HG03439 (cell line): ENCODE measurements around the gene FOXO3.

Experiments used
- ATAC-seq: cut with Tn5 transposase; IDR thresholded peaks from one replicate; pipeline ENCODE4 v1.9.1; 2021; ENCODE audit warnings: mild to moderate bottlenecking, moderate library complexity; ENCODE audit not compliant: unreplicated experiment

FOXO3 gene

DNA sequence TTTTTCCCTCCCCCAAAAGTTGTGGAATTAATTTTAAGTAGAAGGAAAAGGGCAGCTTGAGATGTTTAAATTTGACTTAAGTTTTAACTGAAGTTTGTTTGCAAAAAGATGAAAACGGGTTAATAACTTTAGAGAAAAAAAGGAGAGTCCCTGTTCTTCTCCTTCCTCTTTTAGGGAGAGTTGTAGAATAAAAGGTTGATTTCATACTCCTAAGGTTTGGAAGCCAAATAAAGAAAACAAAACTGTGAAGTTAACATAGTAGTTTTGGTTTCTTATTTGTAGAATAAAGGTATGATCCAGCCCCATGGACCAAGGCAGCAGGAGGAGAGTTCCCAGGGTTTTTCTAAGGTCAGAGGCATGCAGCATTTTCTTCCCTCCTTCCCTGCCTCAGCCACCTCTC is 33.4 kb downstream of the FOXO3 start:
- ATAC-seq = no peak

DNA sequence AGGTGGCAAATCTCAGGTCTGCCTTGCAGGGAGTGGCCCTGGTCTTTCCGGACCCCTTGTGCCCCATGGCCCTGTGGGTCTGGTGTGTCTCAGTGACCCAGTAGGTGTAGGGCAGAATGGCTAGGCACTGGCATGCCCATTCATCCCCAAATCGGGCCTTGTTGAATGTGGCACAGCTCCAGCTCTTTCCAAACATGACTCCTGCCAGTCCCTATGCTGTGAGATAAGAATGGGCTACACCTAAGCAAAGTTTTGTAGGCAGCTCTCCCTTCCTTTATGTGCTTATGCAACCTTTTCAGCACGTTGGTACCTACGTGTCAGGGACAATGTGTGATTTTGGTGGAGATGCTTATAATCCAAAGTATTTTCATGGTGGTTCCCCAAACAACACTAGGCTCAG is 33.9 kb downstream of the FOXO3 start:
- ATAC-seq = no peak

DNA sequence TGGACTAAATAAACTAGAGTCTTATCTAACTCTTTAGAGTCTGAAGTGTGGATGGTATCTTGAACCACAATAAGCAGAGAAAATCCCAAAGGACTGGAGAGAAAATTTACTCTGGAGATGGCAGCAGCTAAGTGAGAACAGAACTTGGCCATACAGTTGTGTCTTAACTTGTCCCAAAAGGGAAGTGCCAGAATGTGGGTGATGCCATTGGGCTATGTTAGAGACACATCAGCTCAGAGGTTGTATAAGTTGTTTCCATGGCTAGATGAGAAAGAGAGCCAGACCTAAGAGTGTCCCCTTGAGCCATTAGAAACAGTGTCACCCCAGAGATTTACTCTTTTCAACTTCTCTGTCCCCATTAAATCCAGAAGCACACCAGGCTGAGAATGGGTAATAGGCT is 36.2 kb downstream of the FOXO3 start:
- ATAC-seq = no peak

DNA sequence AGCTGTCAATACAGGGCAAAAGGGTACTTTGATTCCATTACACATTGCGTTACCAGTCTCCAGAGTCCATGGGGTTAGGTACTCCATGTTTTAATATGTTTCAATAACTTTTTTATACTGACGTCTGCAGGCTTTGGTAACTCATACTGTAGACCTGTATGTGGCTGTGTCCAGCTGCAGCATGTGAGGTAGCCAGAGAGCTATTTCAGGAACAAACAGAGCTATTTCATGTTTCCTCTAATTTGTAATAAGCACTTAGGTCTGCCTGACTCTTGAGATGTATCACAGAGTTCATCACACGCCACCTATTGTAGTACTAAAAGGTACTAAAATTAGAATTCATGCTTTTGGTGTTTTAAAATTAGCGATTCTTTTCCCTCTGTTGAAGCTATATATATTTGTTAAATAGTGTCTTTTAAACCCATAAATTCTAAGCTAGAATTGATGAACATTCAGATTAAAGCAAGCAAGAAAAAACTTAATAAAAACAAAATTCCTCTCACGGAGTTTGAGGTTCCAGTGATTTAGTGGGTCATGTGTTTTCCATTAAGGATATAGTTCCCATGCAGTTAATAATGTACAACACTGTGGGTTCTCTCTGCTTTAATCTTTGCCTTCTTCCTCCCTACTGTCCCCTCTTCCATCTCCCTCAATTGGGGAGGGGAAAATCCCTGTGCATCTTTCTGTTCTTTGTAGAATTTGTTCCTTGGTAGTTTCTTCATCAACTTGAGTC is 37.0 kb downstream of the FOXO3 start:
- no peak for ATAC-seq

DNA sequence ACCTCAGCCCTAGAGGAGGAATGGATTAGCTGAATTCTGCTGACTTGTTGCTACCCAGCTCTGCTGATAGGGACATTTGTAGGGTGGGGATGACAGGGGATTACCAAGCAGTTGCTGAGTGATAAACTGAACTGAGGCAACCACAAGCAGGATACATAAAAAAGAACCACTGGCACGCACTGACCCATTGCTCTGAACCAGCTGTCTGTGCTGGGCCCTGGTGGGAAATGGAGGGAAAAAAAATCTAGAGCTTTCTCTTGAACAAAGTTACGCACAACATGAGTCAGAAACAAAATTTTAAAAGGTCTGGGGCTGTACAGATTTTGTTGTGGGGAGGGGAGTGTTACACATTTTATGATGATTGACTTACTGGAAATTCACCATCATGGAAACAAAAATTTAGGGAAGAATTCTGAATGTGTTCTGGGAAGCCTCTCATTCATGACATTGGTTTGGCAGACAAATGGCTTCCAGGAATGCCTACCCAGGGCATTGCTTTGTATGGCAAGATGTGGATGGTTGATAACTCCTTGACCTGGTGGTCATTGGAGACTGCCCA is 37.7 kb downstream of the FOXO3 start:
- peak; percentile 67 for ATAC-seq

DNA sequence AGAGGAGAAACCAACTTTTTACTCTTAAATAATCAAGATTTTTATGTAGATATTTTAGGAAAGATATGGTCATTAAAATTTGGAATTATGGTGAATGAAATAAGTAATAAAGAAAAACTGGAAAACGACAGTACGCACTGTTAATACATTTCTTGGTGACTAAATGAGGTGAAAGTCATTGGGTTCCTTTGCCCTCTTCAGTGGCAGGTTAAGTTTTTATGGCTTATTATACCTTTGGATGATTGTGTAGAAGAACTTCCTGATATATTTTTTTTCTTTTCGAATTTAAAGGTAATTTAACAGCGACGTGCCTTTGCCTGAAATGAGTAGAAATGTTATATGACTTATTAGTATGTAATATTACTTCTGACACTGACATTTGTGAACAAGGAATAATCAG is 43.4 kb downstream of the FOXO3 start:
- ATAC-seq = no peak

DNA sequence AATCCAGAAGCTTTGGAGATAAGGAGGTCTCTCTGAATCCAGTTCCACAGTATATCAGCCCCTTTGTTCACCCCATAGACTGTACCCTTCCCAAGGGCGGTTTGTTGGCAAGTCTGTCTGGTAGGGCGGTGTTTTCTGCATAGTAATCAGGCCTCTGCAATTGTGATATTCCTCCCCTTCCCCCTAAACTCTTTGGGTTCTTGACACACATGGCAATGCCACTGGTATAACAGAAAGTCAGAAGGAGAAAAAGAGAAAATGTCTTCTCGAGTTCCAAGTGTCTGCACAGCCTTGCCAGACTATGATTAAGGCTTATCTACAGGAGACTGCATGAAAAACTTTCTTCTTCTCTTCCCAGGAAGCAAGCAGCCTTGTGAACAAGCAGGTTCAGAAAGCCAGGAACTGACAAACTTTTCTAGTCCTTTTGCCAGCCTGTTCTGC is 45.6 kb downstream of the FOXO3 start:
- no peak for ATAC-seq

DNA sequence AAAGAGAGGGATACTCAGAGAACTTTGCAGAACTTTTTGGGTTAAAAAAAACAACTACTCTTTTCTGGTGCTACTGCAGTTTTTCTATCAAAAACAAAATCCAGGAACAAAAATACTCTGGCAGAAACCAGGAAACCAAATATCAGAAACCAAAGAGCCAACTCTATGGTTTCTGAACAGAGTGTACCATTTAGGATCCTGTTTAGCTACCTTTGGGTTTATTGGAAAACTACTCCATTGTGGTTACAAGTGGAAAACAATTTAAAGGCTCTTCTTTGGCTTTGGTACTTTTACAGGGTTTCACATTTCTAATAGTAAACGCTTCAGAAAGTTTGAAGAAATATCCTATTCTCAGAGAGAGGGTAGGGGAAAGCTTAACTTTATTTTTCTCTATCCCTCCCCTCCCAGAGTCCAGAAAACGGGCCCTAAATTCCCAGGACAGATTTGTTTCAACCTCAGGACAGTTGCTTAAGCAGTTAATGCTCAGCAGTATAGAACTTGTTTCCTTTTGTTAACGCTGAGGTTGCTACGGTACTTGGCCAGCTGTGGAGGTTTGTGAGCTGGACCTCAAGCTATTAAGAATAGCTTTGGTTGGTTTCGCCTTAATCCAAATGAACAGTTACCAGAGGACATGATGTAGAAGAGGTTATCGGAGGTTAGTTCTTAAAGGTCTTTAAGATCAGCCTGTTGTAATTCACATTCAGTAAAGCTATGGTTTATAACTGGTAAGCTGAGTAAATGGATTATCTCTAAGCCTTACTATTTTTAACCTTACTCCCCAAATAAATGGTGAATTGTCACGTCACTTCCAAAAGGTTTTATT is 47.9 kb downstream of the FOXO3 start:
- no peak for ATAC-seq

DNA sequence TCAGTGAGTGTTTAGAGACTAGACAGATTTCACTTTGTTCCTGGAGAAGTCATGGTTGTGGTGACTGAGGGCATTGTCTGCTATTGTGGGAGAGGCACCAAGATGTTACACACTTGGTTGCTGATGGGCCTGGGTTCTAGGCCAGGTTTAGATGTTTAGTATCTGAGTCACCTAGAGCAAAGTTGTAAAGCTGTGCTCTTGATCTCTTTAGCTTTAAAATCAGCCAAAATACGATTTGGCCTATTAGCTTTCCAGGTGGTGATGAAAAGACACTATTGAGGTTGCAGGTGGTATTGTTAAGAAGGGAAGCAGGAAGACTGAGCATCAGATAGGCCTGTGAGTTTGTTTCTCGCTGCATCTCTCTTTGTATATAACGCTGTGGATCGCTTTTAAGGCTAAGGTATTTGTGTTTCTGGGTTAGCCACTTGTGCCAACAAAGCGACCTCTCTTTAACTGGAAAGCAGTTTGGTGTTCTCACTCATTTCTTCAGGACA is 48.6 kb downstream of the FOXO3 start:
- ATAC-seq = no peak

DNA sequence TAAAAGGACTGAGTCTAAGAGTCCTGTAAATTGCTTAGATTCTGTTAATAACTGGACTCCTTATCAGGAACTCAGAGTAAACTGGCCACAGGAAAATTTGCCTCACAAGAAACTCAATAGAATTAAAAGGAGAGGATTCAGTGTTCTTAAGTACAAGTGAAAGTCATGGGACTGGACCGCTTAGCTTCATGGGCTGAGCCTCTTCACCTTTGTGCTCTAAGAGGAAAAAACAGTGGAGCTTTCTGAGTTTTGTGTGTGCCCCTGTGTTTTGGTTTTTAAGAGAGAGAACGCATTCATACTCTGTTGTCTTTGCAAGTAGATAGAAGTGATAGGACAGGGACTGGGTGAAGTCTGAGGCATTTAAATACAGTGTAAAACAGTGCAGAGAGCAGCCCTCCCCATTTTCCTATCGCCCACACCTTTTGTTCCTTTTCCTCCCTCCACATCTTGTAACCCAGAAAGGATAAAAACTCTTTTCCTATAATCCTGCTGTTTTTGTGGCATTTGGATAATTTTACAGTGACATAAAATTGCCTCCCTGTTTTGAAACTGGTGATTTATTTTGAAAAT is 49.6 kb downstream of the FOXO3 start:
- no peak for ATAC-seq

DNA sequence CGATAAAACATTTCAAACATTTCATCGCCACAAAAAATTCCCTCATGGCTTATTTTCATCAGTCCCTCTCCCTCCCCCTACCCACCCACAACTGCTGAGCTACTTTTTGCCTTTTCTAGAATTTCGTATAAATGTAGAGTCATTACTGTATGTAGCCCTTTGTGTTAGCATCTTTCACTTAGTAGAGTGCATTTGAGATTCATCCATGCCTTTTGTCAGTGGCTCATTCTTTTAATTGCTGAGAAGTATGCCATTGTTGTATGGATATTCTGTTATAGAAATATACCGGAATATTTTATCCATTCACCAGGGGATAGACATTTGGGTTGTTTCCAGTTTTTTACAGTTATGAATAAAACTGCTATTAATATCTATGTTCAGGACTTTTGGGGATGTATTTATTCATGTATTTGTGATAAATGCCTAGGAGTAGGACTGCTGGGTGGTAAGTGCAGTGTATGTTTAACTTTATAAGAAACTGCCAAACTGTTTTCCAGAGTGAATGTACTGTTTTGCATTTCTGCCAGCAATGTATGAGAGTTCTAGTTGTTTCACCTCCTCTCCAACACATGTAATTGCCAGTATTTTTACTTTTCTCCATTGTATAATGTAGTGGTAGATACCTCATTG is 50.4 kb downstream of the FOXO3 start:
- ATAC-seq = no peak

DNA sequence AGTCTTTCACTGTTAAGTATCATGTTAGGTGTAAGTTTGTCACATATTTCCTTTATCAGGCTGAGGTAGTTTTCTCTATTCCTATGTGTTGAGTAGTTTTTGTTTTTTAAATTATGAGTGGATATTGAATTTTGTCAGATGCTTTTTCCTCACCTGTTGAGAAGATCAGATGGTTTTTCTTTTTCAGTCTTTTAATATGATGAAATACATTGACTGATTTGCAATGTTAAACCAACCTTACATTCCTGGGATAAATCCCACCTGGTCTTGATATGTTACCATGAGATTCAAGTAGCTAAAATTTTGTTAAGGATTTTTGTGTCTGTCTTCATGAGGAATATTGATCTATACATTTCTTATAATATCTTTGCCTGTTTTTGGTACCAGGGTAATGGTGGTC is 52.1 kb downstream of the FOXO3 start:
- no peak for ATAC-seq

DNA sequence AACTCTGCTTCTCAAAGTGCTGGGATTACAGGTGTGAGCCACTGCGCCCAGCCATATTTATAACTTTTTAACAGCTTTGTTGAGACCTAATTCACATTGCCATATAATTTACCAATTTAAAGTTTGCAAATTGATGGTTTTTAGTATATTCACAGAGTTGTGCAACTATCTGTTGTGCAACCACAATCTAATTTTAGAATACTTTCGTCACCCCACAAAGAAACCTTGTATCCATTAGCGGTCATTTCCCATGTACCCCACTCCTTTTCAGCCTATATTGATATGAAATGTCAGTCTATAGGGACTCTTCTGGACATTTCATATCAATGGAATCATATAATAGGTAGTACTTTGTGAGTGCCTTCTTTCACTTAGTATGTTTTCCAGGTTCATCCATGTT is 55.8 kb downstream of the FOXO3 start:
- no peak for ATAC-seq

DNA sequence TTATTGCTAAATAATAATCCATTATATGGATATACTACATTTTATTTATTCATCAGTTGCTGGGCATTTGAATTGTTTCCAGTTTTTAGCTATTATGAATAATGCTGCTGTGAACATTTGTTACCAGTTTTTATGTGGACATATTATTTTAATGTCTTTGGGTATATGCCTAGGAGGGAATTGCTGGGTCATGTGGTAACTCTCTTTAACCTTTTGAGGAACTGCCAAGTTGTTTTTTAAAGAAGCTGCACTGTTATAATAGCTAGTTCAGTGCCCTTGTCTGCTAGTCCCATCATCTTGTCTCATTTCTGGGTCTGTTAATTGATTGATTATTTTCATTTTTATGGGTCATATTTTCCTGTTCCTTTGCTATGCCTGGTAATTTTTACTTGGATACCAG is 56.3 kb downstream of the FOXO3 start:
- ATAC-seq = no peak

DNA sequence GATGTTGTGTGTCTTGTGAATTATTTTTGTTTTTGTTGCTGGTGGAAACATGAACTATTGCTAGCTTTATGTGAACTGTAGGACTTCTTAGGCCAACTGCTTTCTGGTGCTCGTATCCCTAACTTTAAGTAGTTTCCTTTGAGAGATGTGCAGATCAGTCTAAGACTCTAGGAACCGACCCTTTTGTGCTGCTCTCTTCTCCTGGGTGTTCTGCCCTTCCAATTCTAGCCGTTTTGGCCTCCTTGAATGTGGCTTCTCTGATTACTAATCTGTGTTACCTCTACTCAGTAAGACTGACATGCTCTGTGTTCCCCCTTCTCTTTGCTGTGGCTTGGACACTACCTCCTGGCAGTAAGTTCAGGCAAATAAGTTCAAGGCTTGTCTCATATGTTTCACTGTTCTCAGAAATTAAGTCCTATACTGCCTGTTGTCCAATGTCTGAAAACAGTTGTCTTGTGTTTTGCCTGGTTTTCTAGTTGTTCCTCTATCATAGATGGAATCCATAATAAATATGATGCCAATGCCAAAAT is 58.0 kb downstream of the FOXO3 start:
- ATAC-seq = no peak

DNA sequence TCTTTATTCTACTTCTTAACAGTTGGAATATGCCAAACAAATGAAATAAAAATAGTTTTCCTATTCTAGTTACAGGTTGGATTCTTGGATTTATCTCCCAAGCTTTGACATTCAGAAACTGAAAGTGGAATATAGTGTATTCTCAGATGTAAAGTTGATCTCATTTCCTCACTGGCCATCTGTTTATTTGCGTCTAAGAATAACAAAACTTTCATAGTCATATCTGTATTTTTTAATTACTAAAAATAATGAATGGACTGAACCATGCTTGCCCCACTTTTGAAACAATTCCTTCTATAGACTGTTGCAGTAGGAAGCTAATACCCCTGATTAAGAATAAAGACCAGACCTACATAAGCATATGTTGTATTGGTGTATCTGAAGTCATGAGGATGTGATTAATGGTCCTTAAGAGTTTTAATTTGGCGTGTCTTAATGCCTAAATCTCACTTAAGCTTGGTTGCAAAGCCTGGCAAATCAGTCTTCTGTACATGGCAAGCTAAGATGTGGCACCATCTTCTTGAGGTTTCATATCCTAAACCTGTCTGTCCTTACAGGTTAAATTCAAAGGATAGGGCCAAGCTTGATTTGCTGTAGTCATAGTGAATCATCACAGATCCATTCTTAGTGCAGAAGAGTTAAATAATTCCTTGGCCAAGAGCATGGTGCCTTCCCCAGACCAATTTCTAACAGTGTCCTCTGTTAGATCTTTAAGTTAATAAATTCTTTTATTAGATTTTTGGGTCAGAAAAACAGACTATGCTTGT is 58.9 kb downstream of the FOXO3 start:
- ATAC-seq = no peak

DNA sequence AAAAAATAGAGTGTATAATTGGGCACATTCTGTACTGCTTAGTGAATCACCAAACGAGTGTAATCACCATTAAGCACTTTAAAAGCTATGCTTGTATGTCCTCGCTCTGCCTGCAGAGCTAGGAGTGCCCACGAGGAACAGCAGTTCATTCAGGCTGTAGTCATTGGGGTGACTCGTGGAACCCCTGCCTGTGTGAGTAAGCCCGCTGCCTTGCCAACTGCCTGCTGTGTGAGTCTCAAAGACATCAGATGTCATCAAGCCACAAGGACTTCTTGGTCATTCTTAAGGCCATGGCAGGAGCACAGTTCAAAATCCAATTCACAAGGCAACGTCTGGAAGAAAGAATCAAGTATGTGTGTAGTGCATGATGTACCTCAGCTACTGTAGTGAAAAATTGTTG is 60.4 kb downstream of the FOXO3 start:
- ATAC-seq = no peak

DNA sequence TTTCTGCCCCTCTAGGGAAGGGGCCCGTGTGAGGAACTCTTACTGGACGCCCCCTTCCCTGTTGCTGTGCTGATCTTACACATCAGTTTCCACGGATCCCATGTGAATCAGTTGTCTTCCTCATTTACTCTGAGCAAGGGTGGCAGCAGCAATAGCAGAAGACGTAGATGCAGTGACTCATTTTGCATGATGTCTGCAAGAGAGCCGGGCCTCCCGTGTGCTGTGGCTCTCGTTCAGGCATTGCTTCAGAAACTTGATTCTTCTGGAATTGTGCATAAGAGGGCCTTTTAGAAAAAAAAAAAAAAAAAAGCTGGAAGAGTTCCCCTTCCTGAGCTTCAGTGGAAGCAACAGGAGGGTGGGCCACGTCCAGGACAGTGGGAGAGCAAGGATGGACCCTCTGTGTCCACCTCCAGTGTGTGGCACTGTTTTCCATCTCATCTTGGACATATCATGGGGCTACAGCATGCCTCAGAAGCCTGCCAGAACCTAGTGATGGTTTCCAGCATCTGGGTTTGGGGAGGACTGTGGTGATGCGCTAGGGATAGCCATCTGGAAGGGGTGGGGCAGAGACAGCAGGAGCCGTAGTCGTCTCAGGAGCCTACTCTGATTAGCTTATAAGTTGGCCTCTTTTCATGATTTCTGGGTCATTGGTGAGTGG is 62.1 kb downstream of the FOXO3 start:
- ATAC-seq = no peak

DNA sequence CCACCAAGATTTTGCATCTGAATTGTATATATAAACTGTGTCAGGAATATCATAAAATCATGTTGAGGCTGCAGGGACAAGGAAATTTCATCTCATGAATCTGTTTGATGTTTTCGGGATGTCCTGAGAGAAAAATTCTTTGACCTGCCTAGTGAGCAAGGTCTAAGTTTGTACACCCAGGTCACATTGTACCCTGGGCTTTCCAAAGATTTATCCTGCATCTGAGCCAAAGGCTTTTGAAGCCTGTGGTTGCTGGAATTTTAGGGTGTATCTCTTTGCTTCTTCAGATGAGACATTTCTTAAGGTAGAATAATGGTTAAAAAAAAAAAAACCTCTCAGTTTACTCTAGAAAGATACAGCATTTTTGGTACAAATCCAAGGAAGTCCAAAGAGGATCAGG is 63.3 kb downstream of the FOXO3 start:
- ATAC-seq = no peak

DNA sequence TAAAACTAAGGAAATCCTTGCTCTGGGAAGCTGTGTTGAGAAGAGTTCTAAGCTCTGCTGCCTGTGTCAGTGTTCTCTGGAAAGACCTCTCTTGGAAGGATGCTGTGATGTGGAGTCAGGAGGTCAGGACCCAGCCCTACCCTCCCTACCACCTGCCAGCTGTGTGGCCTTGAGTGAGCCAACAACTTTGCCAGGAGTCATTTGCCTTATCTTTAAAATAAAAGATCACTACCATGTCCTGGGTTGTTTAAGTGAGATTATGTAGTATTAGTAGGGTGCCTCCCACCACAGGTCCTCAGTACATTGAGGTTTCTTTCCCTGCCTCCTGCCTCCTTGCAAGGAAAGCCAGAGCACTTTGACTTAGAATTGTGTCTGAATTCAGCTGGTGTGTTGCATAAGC is 64.9 kb downstream of the FOXO3 start:
- no peak for ATAC-seq
